GM18508 (cell line): ENCODE data around the gene KMT2D.

Experiments
- ATAC-seq: cut with Tn5 transposase; IDR thresholded peaks from one replicate; pipeline ENCODE4 v1.9.1; 2021; ENCODE audit warnings: moderate number of reproducible peaks; ENCODE audit not compliant: insufficient read depth, unreplicated experiment

KMT2D gene

GRCh38 chr12:49060237-49061156 is at the start of gene KMT2D:
Gene KMT2D, minus strand, starts transcription at chr12:49060794. Its CDS starts 5,470 bp downstream, at chr12:49055324.
- no peak for ATAC-seq

GRCh38 chr12:49109641-49110463 is 49.3 kb upstream of the KMT2D start:
- no peak for ATAC-seq

GRCh38 chr12:49108958-49109404 is 48.4 kb upstream of the KMT2D start:
- no peak for ATAC-seq

DNA sequence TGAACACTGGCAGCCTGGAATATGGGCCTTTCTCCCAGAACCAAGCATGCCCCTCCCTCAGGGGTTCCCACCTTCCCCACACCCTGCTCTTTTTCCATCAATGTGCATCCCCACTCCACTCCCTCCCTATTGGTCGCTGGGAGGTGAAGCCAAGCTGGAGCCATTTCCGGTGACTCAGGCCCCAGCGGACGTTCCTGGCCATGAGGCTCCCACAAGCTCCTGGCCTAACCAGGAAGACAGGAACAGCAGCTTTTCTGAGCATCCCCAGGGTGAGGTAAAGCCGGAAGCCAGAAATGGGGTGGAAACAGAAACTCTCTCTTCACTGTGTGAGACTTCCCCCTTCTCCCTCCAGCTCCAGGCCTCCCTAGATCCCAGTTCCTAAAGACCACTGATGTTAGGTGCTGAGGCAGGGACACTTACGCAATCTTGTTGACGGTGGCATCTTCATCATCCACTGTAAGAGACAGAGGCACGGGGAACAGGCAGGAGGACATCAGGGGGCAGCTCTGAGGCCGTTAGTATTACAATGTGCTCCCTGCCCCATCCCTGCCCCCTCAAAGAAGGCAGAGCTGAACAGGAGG is 45.0 kb upstream of the KMT2D start:
- ATAC-seq: no peak

DNA sequence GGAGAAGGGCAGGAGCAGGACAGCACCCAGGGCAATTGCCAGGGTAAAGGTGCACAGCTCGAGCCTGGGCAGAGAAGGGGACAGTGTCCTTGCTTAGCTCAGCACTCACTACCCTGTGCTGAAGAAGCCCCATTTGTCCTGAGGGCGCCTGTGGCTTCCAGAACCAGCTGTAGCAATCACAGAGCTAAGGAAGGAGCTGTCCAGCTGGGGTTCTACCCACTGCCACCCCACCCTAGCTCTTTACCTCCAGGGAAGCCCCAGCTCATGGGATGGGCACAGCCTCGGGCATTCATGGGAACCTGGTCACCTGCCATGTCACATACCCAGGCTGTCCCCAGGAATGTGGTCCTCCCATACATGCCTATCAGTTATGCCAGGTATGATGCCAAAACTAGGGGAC is 44.2 kb upstream of the KMT2D start:
- ATAC-seq: no peak

DNA sequence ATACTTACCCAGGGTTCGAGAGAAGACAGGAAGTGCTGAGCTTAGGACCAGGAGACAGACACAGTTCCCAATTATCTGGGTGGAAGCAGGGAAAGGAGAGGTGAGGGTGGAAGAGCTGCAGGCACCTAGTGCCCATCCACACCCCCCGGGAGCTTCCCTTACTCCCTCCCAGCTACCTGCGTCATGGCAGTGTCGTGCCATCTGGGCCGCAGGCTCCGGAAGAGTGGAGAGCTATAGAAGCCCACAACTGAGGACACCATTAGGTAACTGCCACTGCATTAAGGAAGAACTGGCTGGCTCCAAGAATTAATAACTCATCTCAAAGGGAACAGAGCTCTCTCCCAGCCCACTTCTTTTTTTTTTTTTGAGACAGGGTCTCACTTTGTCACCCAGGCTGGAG is 39.8 kb upstream of the KMT2D start:
- no peak for ATAC-seq

DNA sequence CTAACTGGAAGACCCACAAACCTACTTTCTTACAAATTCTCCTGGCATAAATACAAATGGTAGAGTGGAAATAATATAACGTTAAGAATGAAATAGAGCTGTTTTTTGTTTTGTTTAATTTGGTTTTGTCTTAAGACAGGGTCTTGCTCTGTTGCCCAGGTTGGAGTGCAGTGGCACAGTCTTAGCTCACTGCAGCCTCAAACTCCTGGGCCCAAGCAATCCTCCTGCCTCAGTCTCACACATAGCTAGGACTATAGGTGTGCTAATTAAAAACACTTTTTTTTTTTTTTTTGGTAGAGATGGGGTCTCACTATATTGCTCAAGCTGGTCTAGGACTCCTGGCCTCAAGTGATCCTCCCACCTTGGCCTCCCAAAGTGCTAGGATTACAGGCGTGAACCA is 38.1 kb upstream of the KMT2D start:
- no peak for ATAC-seq

DNA sequence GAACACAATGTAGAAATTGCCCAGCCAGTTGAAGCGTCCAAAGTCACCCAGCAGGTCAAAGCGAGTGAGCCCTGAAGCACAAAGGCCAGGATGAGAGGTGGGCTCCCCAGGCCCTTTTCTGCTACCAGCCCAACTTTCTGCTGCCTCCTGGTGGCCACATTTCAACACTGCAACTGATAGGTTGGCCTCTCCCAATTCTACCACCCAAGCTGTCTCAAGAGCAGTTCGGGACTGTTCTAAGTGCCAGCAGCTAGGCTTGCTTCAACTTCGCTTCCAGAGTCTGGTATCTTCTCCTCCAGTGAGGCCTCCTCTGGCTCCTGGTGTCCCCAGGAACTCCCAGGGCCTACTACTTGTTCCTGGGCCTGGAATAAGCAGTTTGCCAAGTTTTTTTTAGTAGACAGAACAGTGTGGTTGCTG is 37.4 kb upstream of the KMT2D start:
- no peak for ATAC-seq

GRCh38 chr12:49097381-49097780 is 36.8 kb upstream of the KMT2D start:
- no peak for ATAC-seq

- ATAC-seq: no peak
Observed at GRCh38 chr12:49094975-49095365, 34.4 kb upstream of the KMT2D start.

DNA sequence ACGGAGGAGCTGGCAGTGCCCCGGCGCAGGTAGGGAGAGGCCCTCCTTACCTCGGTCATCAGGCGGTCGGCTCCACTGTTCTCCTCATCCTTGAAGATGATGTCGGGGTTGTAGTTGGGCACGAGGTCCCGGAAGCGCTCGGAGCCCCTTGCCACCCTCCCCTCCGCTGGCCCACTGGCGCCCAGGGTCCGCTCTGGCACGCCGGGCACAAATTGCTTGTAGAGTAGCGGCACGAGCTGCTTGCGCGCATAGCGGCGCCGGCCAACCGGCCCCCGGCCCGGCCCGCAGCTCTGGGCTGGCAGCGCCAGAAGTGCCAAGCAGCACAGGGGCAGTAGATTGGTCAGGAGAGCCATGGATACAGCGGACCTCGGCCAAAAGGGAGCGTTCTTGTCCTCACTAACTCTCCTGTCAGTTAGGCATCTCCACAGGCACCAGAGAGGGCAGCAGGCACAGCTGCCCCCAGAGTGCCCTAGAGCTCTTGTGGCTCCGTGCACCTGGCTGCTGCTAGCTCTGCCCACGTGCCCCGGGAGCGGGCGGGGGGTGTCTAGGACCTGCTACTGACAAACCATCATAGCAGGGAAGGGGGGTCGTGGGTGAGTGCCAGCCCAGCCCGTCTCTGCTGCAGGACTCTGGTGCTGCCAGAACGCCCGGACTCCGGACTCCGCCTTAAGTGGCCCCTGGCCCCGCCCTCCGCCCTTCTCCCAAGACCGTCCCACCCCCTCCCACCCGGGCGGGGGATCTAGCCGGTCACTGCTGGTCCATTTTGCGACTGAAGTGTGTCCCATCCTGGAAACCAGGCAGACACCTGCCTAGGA is 33.8 kb upstream of the KMT2D start, which contains the start of gene DHH:
DHH (minus strand) TSS at position 642 of the 815 bp plus-strand sequence; CDS start at position 353, 289 bp downstream.
- no peak for ATAC-seq

GRCh38 chr12:49093792-49094159 is 33.2 kb upstream of the KMT2D start:
- ATAC-seq: no peak

DNA sequence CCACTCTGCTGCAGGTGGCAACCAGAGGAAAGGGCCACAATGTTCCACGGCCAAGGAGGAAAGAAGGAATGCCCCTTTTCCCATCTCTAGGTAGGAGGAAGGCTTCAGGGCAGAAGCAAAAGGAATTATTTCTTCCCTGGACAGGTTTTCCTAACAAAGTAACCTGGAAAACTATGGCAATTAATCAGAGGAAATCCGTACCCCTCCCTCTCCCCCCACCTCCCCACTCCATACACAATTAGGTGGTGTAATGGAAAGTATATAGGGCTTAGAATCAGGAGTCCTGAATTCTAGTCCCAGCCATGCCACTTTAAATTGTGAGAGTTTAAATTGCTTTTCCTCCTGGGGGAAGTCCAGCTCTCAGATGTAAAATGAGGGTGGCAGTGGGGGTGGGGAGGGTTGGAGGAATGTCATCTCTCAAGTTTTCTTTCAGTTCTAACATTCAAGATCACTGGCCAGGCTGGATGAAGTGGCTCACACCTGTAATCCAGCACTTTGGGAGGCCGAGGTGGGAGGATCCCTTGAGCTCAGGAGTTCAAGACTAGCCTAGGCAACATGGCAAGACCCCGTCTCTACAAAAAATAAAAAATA is 32.3 kb upstream of the KMT2D start:
- no peak for ATAC-seq

- ATAC-seq: no peak
Observed at GRCh38 chr12:49092086-49092815, 31.7 kb upstream of the KMT2D start.

GRCh38 chr12:49091836-49092085 is 31.2 kb upstream of the KMT2D start:
- ATAC-seq: no peak

GRCh38 chr12:49091056-49091835 is 30.7 kb upstream of the KMT2D start:
- ATAC-seq: no peak

- no peak for ATAC-seq
Observed at GRCh38 chr12:49089821-49090773, 29.5 kb upstream of the KMT2D start.
